IMR-90 (cell line): Measurements from ENCODE around the gene FAM124B. TPM values are rescaled to one million over a fixed set of nuclear protein-coding genes. Genes with fewer than 3 reads are reported as not detected.

Experiments
- ATAC-seq: fragments of 200-7000 bp; cut with Tn5 transposase; 2 replicates; pipeline ENCODE4 v1.9.1; 2020; ENCODE audit warnings: low read depth, mild to moderate bottlenecking, moderate library complexity
- BruUV-seq: library from RNA; stranded (reverse); fragments of 400-500 nt; replicated peaks from 2 replicates; lab custom pipeline; 2021; lab: Mats Ljungman, UMichigan
- CTCF ChIA-PET: fragments of 300-600 bp; formaldehyde crosslinking; extraction: SDS; loops from one replicate; lab custom pipeline; 2021; ENCODE audit warnings: antibody characterized with exemption; lab: Yijun Ruan, JAX
- POLR2A ChIA-PET: fragments of 300-600 bp; sonication (Branson Sonifier 250); formaldehyde crosslinking; loops from one replicate; lab custom pipeline; 2022; ENCODE audit warnings: antibody characterized with exemption; ENCODE audit not compliant: unreplicated experiment; lab: Charles Lee
- DNase-seq: peaks from one replicate; pipeline ENCODE4 v3.0.0; 2013
- H2AFZ ChIP-seq: replicated peaks from 2 replicates; pipeline ENCODE3; 2013; ENCODE audit warnings: low read length, mild to moderate bottlenecking; ENCODE audit not compliant: poor library complexity
- H2AK5ac ChIP-seq: 2 replicates; pipeline ENCODE4 v1.6.1; 2013; ENCODE audit warnings: low read depth, low read length, inconsistent platforms
- H2AK9ac ChIP-seq: replicated peaks from 2 replicates; pipeline ENCODE3; 2013; ENCODE audit warnings: mild to moderate bottlenecking, low read depth, low read length, moderate library complexity; ENCODE audit not compliant: poor library complexity
- H2BK120ac ChIP-seq: 2 replicates; pipeline ENCODE4 v1.6.1; 2013; ENCODE audit warnings: low read depth, low read length, inconsistent platforms
- H2BK15ac ChIP-seq: 3 replicates; pipeline ENCODE4 v1.6.1; 2013; ENCODE audit warnings: low read depth, low read length, inconsistent platforms
- H2BK20ac ChIP-seq: 2 replicates; pipeline ENCODE4 v1.6.1; 2013; ENCODE audit warnings: low read depth, mild to moderate bottlenecking, inconsistent platforms, low read length, moderate library complexity
- H2BK5ac ChIP-seq: 2 replicates; pipeline ENCODE4 v1.6.1; 2013; ENCODE audit warnings: mild to moderate bottlenecking, low read depth, low read length, inconsistent platforms; ENCODE audit not compliant: poor library complexity, severe bottlenecking
- H3K14ac ChIP-seq: replicated peaks from 2 replicates; pipeline ENCODE4 v1.6.1; 2013; ENCODE audit warnings: low read depth, low read length, inconsistent platforms
- H3K18ac ChIP-seq: 2 replicates; pipeline ENCODE4 v1.6.1; 2013; ENCODE audit warnings: low read depth, low read length, control low read depth
- H3K23ac ChIP-seq: 2 replicates; pipeline ENCODE4 v1.6.1; 2013; ENCODE audit warnings: low read depth, low read length, inconsistent platforms
- H3K27ac ChIP-seq: 2 replicates; pipeline ENCODE4 v1.5.1; 2013; ENCODE audit warnings: mild to moderate bottlenecking, control low read depth, low read length; ENCODE audit not compliant: insufficient read depth
- H3K27me3 ChIP-seq: 2 replicates; pipeline ENCODE4 v1.6.1; 2013; ENCODE audit warnings: low read length; ENCODE audit not compliant: control insufficient read depth, insufficient read depth
- H3K36me3 ChIP-seq: 2 replicates; pipeline ENCODE4 v1.6.1; 2013; ENCODE audit warnings: low read length, mixed read lengths; ENCODE audit not compliant: control insufficient read depth, insufficient read depth
- H3K4ac ChIP-seq: 2 replicates; pipeline ENCODE4 v1.6.1; 2013; ENCODE audit warnings: low read depth, low read length, inconsistent platforms
- H3K4me1 ChIP-seq: 2 replicates; pipeline ENCODE4 v1.6.1; 2013; ENCODE audit warnings: low read length, mixed read lengths; ENCODE audit not compliant: control insufficient read depth, insufficient read depth
- H3K4me2 ChIP-seq: 2 replicates; pipeline ENCODE4 v1.6.1; 2013; ENCODE audit warnings: low read depth, mild to moderate bottlenecking, control low read depth, low read length, moderate library complexity
- H3K4me3 ChIP-seq: 2 replicates; pipeline ENCODE4 v1.5.1; 2013; ENCODE audit warnings: low read depth, mild to moderate bottlenecking, control low read depth, low read length, moderate library complexity; ENCODE audit not compliant: insufficient read depth
- H3K56ac ChIP-seq: 2 replicates; pipeline ENCODE4 v1.6.1; 2013; ENCODE audit warnings: low read length, inconsistent platforms; ENCODE audit not compliant: insufficient read depth; ENCODE audit errors: extremely low read depth
- H3K79me1 ChIP-seq, 2 experiments: 2 replicates each; pipeline ENCODE4 v1.6.1; 2013; ENCODE audit warnings: low read length in 2 of 2, inconsistent platforms in 1 of 2, low read depth in 1 of 2
- H3K9ac ChIP-seq: 2 replicates; pipeline ENCODE4 v1.6.1; 2013; ENCODE audit warnings: low read depth, low read length, control low read depth
- H3K9me1 ChIP-seq: 2 replicates; pipeline ENCODE4 v1.6.1; 2013; ENCODE audit warnings: low read length, inconsistent platforms; ENCODE audit not compliant: insufficient read depth
- H3K9me3 ChIP-seq: 2 replicates; pipeline ENCODE4 v1.6.1; 2013; ENCODE audit warnings: low read length; ENCODE audit not compliant: control insufficient read depth, insufficient read depth
- H4K20me1 ChIP-seq: 2 replicates; pipeline ENCODE4 v1.6.1; 2013; ENCODE audit warnings: low read length, inconsistent platforms; ENCODE audit not compliant: insufficient read depth
- H4K5ac ChIP-seq: 2 replicates; pipeline ENCODE4 v1.6.1; 2013; ENCODE audit warnings: mild to moderate bottlenecking, low read depth, low read length, control low read depth
- H4K8ac ChIP-seq, 2 experiments: 2 replicates each; pipeline ENCODE4 v1.6.1; 2013; ENCODE audit warnings: low read depth in 2 of 2, low read length in 2 of 2, control low read depth in 1 of 2, inconsistent platforms in 1 of 2
- H4K91ac ChIP-seq: 2 replicates; pipeline ENCODE4 v1.6.1; 2013; ENCODE audit warnings: low read depth, low read length, inconsistent platforms; ENCODE audit not compliant: insufficient read depth
- MAZ ChIP-seq: IDR thresholded peaks from 2 replicates; pipeline ENCODE4 v1.6.1; 2012; ENCODE audit warnings: low read depth, mild to moderate bottlenecking, low read length, improper control_type of control experiment, moderate library complexity, borderline replicate concordance
- whole genome bisulfite sequencing, 2 experiments: methylation state at CpG; one replicate each; pipeline versions ENCODE4 v1.1.5 to v1.1.7; 2013; ENCODE audit warnings: missing lambda C conversion rate in 2 of 2; ENCODE audit not compliant: insufficient read length in 1 of 2; ENCODE audit errors: extremely low coverage in 2 of 2; 5-methylcytosine and 5-hydroxymethylcytosine counted together
- dilution Hi-C: fragments of 300-500 bp; cut with HindIII; formaldehyde crosslinking; loops from one replicate; pipeline ENCODE4 v1.14.3; 2018; ENCODE audit warnings: low sequenced_read_pairs; ENCODE audit not compliant: unreplicated experiment
- in situ Hi-C: fragments of 300-500 bp; cut with MboI; formaldehyde crosslinking; loops from 3 replicates; pipeline ENCODE4 v1.14.3; 2019; ENCODE audit warnings: low sequenced_read_pairs, inconsistent platforms, mixed read lengths
- intact Hi-C: fragments of 100-400 bp; cut with micrococcal nuclease; formaldehyde crosslinking; loops from 2 replicates; pipeline ENCODE4 v1.10.0; 2022
- polyA plus RNA-seq, 3 experiments: library from polyadenylated mRNA; depleted of rRNA; stranded (reverse); fragments of >200 nt; gene quantifications; 2 replicates each; pipeline ENCODE4 v1.2.3, GENCODE V29; 2012; ENCODE audit warnings: low replicate concordance in 1 of 3
- total RNA-seq: library from RNA; depleted of rRNA; stranded (reverse); fragments of >200 nt; gene quantifications from 2 replicates; pipeline ENCODE4 v1.2.3, GENCODE V29; 2012

FAM124B gene
- total and polyA plus RNA-seq, 2 of the 4 experiments (the other 2 are of a cell fraction) = not detected

DNA sequence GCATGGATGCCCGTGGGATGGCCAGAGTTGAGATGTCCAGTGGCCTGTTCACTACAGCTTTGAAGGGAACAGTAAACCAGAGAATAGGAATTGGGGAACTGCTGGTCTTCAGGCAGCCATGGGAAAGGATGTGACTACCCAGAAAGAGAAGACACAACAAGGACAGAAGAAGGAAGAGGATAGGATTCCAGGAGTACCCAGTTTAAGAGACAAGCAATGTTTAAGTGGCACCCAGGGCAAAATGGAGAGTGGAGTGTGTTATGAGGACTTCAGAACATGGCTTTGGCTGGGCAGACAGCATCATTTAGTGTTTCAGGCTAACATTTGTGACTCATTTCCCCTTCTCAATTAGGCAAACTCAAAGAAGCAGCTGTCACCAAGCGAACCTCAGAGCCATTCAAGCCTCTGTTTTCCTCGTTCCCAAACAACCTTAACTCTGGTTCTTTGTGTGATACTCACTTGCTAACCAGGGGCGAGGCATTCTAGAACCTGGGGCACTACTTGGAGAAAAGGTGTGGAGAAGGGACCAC is 4.0 kb upstream of the FAM124B start:
- Histone ChIP-seq H2AK5ac (no peak overlapping the region), H3K23ac (no peak overlapping the region), H3K9ac (no peak overlapping the region), H3K27ac (no peak overlapping the region), H2BK5ac (no peak overlapping the region), H4K5ac (no peak overlapping the region), H2BK15ac (no peak overlapping the region), H3K9me3 (peaks cover 5% of the 10 kb centered on the region; the same call in 1 of the 2 replicates), H3K9me1 (no peaks in the 10 kb centered on the region), H3K4me2 (no peak overlapping the region), H3K36me3 (no peaks in the 10 kb centered on the region), H4K8ac (no peak overlapping the region), H2AK9ac (no peak overlapping the region), H3K27me3 (no peaks in the 10 kb centered on the region), H4K91ac (no peak overlapping the region), H3K56ac (no peak overlapping the region), H2BK20ac (no peak overlapping the region), H2AFZ (no peak overlapping the region), H3K4ac (no peak overlapping the region), H3K14ac (no peak overlapping the region), H2BK120ac (no peak overlapping the region), H3K18ac (no peak overlapping the region), H4K20me1 (no peaks in the 10 kb centered on the region), H3K4me1 (no peaks in the 10 kb centered on the region), H3K79me1 (no peaks in the 10 kb centered on the region), H3K4me3 (no peak overlapping the region)
- TF ChIP-seq MAZ = no peak
- DNase-seq (no peak), ATAC-seq (no peak)
- in situ Hi-C loops = no loop called here
- BruUV-seq = no TSS peak
- ChIA-PET CTCF (no interaction called here), POLR2A (no interaction called here)
- dilution Hi-C loops = no loop called here
- WGBS, 2 experiments = 75% methylated on average over 1 of the region's 4 CpGs; no CpG with 5 or more reads in 1 of the 2 experiments
- intact Hi-C loops = no loop called here
